Progenitor cell of endocrine pancreas (in vitro differentiated cells): ENCODE results near the gene PNMA8C. TPM values are rescaled to one million over a fixed set of nuclear protein-coding genes. Genes with fewer than 3 reads are reported as not detected.

Experiments used
- DNase-seq: peaks from one replicate; pipeline ENCODE4 v3.0.0; 2021; ENCODE audit warnings: low spot score; ENCODE audit not compliant: unreplicated experiment
- H3K27ac Mint-ChIP-seq: 2 replicates; pipeline ENCODE4 v1.8.0; 2021; ENCODE audit warnings: mild to moderate bottlenecking, moderate library complexity, mixed read lengths
- H3K27me3 Mint-ChIP-seq: 2 replicates; pipeline ENCODE4 v1.8.0; 2021; ENCODE audit warnings: mixed read lengths
- H3K36me3 Mint-ChIP-seq: 2 replicates; pipeline ENCODE4 v1.8.0; 2022; ENCODE audit warnings: mixed read lengths; ENCODE audit not compliant: insufficient read depth
- H3K4me1 Mint-ChIP-seq: 2 replicates; pipeline ENCODE4 v1.8.0; 2021; ENCODE audit warnings: low read depth, mixed read lengths
- H3K4me3 Mint-ChIP-seq: 2 replicates; pipeline ENCODE4 v1.8.0; 2021; ENCODE audit warnings: low read depth, mild to moderate bottlenecking, moderate library complexity, mixed read lengths
- H3K9me3 Mint-ChIP-seq: 2 replicates; pipeline ENCODE4 v1.8.0; 2021; ENCODE audit warnings: low read depth, mixed read lengths
- CTCF ChIP-seq: fragments of 200-600 bp; sonication (generic); IDR thresholded peaks from one replicate; pipeline ENCODE4 v1.5.0; 2021; ENCODE audit warnings: antibody characterized with exemption, mild to moderate bottlenecking; ENCODE audit not compliant: unreplicated experiment
- total RNA-seq: library from RNA; stranded (reverse); gene quantifications from 2 replicates; pipeline ENCODE4 v1.2.1, GENCODE V29; 2021

PNMA8C gene
- total RNA-seq, 1 donor from 2014 or later = 0.19 TPM

- Mint-ChIP-seq H3K4me3 (peak within 1 kb of the TSS; percentile 75), H3K36me3 (peaks cover 22% of the 10 kb centered on the region), H3K27ac (no peak within 1 kb of the TSS), H3K27me3 (peaks cover 7% of the 10 kb centered on the region), H3K9me3 (no peaks in the 10 kb centered on the region), H3K4me1 (peaks cover 9% of the 10 kb centered on the region)
- TF ChIP-seq CTCF = peak; percentile 30
- peak; percentile 87 for DNase-seq
These were observed 42.5 kb upstream of the PNMA8C start, which contains the start of gene PNMA8A for GRCh38 chr19:46471116-46471733. Gene PNMA8A, minus strand, starts transcription at chr19:46471563. Its CDS starts 528 bp downstream, at chr19:46471035.

GRCh38 chr19:46470376-46470775 is 41.6 kb upstream of the PNMA8C start:
- Mint-ChIP-seq H3K4me3 (peak overlapping the region; percentile 75), H3K36me3 (peaks cover 22% of the 10 kb centered on the region)

GRCh38 chr19:46469541-46470185 is 40.9 kb upstream of the PNMA8C start:
- no peak overlapping the region for H3K27ac Mint-ChIP-seq
- peaks cover 7% of the 10 kb centered on the region for H3K27me3 Mint-ChIP-seq
- no peaks in the 10 kb centered on the region for H3K9me3 Mint-ChIP-seq
- H3K36me3 Mint-ChIP-seq = peaks cover 23% of the 10 kb centered on the region
- H3K4me3 Mint-ChIP-seq = no peak overlapping the region
- no peak for TF ChIP-seq CTCF
- no peak for DNase-seq
- H3K4me1 Mint-ChIP-seq = peaks cover 9% of the 10 kb centered on the region

More at GRCh38 chr19:46470376-46470775, 41.6 kb upstream of the PNMA8C start:
- TF ChIP-seq CTCF = no peak
- Mint-ChIP-seq H3K27ac (no peak overlapping the region), H3K9me3 (no peaks in the 10 kb centered on the region), H3K4me1 (peaks cover 9% of the 10 kb centered on the region), H3K27me3 (peaks cover 7% of the 10 kb centered on the region)
- no peak for DNase-seq

GRCh38 chr19:46466536-46467196 is 37.9 kb upstream of the PNMA8C start:
- TF ChIP-seq CTCF = no peak
- no peaks in the 10 kb centered on the region for H3K27me3 Mint-ChIP-seq
- no peak overlapping the region for H3K4me3 Mint-ChIP-seq
- H3K27ac Mint-ChIP-seq = no peak overlapping the region
- peaks cover 25% of the 10 kb centered on the region for H3K36me3 Mint-ChIP-seq
- peaks cover 9% of the 10 kb centered on the region for H3K4me1 Mint-ChIP-seq
- no peaks in the 10 kb centered on the region for H3K9me3 Mint-ChIP-seq
- no peak for DNase-seq

GRCh38 chr19:46463516-46463915 is 34.8 kb upstream of the PNMA8C start:
- H3K4me1 Mint-ChIP-seq = no peaks in the 10 kb centered on the region
- TF ChIP-seq CTCF = no peak
- DNase-seq = no peak
- no peaks in the 10 kb centered on the region for H3K27me3 Mint-ChIP-seq
- no peaks in the 10 kb centered on the region for H3K9me3 Mint-ChIP-seq
- no peak overlapping the region for H3K4me3 Mint-ChIP-seq
- H3K27ac Mint-ChIP-seq = no peak overlapping the region
- H3K36me3 Mint-ChIP-seq = peaks cover 19% of the 10 kb centered on the region
